ENCODE results near the gene ARHGAP22.

Gene ARHGAP22

DNA sequence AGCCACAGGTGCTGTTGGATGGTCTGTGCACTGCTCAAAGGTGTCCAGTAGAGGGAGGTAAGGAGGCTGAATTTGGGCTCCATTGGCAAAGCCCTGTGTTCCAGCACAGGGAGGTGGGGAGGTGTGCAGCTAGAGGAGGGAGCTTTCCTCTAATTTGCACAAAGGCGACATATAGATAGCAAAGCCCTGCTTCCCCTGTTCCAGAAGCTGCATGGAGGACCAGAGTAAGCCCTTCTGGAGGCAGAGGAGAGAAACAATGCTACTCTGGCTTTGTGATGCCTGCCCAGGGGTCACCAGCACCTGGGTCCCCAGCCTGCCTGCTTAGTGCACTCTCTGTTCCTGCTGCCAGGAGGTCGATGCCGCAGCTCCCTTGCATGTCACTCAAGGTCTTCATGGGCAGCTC is 3.4 kb upstream of the ARHGAP22 start:
- TF ChIP-seq, protein P1, sequence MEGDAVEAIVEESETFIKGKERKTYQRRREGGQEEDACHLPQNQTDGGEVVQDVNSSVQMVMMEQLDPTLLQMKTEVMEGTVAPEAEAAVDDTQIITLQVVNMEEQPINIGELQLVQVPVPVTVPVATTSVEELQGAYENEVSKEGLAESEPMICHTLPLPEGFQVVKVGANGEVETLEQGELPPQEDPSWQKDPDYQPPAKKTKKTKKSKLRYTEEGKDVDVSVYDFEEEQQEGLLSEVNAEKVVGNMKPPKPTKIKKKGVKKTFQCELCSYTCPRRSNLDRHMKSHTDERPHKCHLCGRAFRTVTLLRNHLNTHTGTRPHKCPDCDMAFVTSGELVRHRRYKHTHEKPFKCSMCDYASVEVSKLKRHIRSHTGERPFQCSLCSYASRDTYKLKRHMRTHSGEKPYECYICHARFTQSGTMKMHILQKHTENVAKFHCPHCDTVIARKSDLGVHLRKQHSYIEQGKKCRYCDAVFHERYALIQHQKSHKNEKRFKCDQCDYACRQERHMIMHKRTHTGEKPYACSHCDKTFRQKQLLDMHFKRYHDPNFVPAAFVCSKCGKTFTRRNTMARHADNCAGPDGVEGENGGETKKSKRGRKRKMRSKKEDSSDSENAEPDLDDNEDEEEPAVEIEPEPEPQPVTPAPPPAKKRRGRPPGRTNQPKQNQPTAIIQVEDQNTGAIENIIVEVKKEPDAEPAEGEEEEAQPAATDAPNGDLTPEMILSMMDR (IDR thresholded peaks at IDR 0.05; ENCODE audit: borderline replicate concordance, insufficient read depth, low read depth, low read length) = peak; percentile 89
- H3K4me3 ChIP-seq (ENCODE audit: low read depth, low read length) = no peak overlapping the region

- no peak overlapping the region for H3K4me3 ChIP-seq (ENCODE audit: low read depth, low read length)
- TF ChIP-seq, protein P1 (IDR thresholded peaks at IDR 0.05; ENCODE audit: borderline replicate concordance, insufficient read depth, low read depth, low read length) = no peak
Observed at GRCh38 chr10:48607356-48608278, 2.7 kb upstream of the ARHGAP22 start.

DNA sequence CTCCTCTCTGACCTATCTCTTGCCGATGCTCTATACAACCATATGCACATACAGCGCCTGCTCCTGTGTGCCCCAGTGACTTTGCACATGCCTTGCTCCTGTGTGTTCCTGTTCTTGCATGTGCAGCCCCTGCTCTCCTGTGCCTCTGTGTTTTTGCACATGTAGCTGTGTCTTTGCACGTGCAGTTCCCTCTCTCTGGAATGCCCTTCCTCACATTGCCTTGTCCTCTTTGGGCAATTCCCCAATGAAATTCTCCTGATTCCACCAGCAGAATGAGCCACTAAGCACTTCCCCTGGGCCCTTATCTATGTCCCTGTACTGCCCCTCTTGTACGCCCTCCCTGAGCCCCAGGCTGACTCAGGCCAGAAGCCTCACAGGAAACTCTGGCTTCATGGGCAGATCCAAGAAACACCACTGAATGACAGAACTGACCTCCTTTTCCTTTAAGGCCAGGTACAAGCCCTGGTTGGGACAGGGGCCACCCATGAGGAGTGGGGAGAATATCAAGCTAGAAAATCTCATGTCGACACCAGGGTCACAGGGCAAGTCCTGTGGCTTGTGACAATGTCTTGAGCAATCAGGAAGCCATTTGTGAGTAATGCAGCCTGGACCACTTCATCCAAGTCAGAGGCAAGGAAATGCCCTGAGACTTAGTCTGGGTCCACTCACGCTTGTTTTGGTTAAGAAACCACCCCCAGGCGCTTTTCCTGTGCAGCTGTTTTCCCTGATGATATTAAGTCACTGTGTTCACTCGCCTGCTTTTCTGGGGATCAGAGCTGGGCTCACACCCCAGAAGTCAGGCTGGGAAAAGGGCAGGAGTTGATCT is 1.9 kb upstream of the ARHGAP22 start:
- TF ChIP-seq, protein P1 (IDR thresholded peaks at IDR 0.05; ENCODE audit: borderline replicate concordance, insufficient read depth, low read depth, low read length) = no peak
- H3K4me3 ChIP-seq (ENCODE audit: low read depth, low read length) = no peak overlapping the region

DNA sequence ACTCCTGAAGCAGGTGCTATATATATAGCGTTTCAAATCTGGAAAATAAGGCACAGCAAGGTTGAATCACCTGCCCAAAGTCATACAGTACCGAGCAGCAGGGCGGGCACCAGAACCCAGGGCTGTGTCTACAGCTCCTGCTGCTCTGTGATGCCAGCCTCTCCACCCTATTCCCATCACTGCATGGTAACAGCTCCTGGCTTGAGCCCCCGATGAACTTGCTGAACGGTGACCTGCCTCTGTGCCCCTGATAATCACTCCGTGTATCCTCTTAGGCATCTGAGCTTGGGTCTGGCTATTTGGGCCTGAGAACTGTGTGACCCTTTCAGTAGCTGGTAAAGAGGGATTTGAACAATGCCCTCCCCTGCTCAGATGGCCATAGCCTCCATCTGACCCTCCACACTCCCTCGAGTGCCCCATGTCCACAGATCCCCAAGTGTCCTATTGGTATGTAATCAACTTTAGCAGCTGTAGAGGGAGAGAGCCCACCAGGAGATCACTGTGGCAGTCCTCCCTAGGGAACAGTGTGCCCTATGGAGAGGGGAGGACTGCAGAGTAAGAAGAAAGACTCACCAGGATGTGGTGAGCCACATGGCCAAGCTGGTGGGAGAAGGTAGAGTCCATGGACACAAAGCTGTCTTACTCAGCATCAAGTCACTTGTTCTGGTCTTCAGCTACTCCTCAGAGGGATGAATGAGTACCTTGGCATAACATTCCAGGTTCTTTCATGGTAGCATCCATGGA is 1.1 kb upstream of the ARHGAP22 start:
- TF ChIP-seq, protein P1 (IDR thresholded peaks at IDR 0.05; ENCODE audit: borderline replicate concordance, insufficient read depth, low read depth, low read length) = no peak
- H3K4me3 ChIP-seq (ENCODE audit: low read depth, low read length) = no peak overlapping the region

- TF ChIP-seq, protein P1 (IDR thresholded peaks at IDR 0.05; ENCODE audit: borderline replicate concordance, insufficient read depth, low read depth, low read length) = no peak
- H3K4me3 ChIP-seq (ENCODE audit: low read depth, low read length) = no peak overlapping the region
Observed at GRCh38 chr10:48604039-48604990, 558 bp downstream of the ARHGAP22 start.

Measured in GM12875 (cell line).